OCI-LY7 (cell line): ENCODE measurements around the gene TMEM51. TPM values are rescaled to one million over a fixed set of nuclear protein-coding genes. Genes with fewer than 3 reads are reported as not detected.
A peak's percentile ranks its signal among the peaks of the same experiment; 100 is the strongest.

Experiments used
- Bru-seq: library from RNA; stranded (reverse); fragments of 400-500 nt; gene quantifications from one replicate; lab custom pipeline; 2021; lab: Mats Ljungman, UMichigan
- BruChase-seq, 2 experiments: library from RNA; stranded (reverse); fragments of 400-500 nt; gene quantifications; one replicate each; lab custom pipeline; 2021; lab: Mats Ljungman, UMichigan
- BruUV-seq: library from RNA; stranded (reverse); fragments of 400-500 nt; replicated peaks from 2 replicates; lab custom pipeline; 2021; lab: Mats Ljungman, UMichigan
- CTCF ChIA-PET: fragments of 300-600 bp; sonication (Branson Sonifier 250); formaldehyde crosslinking; loops from one replicate; lab custom pipeline; 2022; ENCODE audit warnings: antibody characterized with exemption; ENCODE audit not compliant: unreplicated experiment; lab: Charles Lee
- POLR2A ChIA-PET: fragments of 300-600 bp; sonication (Branson Sonifier 250); formaldehyde crosslinking; loops from one replicate; lab custom pipeline; 2022; ENCODE audit warnings: antibody characterized with exemption; lab: Charles Lee
- DNase-seq: peaks from one replicate; pipeline ENCODE4 v3.0.0-alpha.2; 2015; ENCODE audit warnings: low spot score
- H2AFZ ChIP-seq: fragments of 200-600 bp; sonication (generic), shearing (Covaris generic); 2 replicates; pipeline ENCODE4 v1.6.1; 2014; ENCODE audit warnings: mild to moderate bottlenecking, antibody characterized with exemption, low read length, moderate library complexity
- H3K27ac ChIP-seq: fragments of 200-600 bp; sonication (generic); 2 replicates; pipeline ENCODE4 v1.5.1; 2014; ENCODE audit warnings: mixed run types, low read depth, mild to moderate bottlenecking, moderate library complexity, low read length, inconsistent platforms; ENCODE audit not compliant: poor library complexity, severe bottlenecking
- H3K36me3 ChIP-seq: fragments of 200-600 bp; sonication (generic); 2 replicates; pipeline ENCODE4 v1.6.1; 2014; ENCODE audit warnings: mild to moderate bottlenecking, antibody characterized with exemption, low read length, moderate library complexity, mixed read lengths; ENCODE audit not compliant: insufficient read depth
- H3K4me1 ChIP-seq: fragments of 200-600 bp; sonication (generic); 2 replicates; pipeline ENCODE4 v1.5.1; 2014; ENCODE audit warnings: mild to moderate bottlenecking, low read length; ENCODE audit not compliant: insufficient read depth, poor library complexity, severe bottlenecking
- H3K4me2 ChIP-seq: fragments of 200-600 bp; sonication (generic); 2 replicates; pipeline ENCODE4 v1.6.1; 2014; ENCODE audit warnings: mild to moderate bottlenecking, low read length
- H3K4me3 ChIP-seq: fragments of 200-600 bp; sonication (generic); 2 replicates; pipeline ENCODE4 v1.5.1; 2014; ENCODE audit warnings: mild to moderate bottlenecking, low read depth, low read length; ENCODE audit not compliant: poor library complexity, severe bottlenecking
- H3K79me2 ChIP-seq: fragments of 200-600 bp; sonication (generic); 2 replicates; pipeline ENCODE4 v1.6.1; 2016; ENCODE audit warnings: low read depth, mild to moderate bottlenecking, low read length, moderate library complexity, mixed read lengths; ENCODE audit not compliant: insufficient read depth
- H3K9me2 ChIP-seq: fragments of 200-600 bp; sonication (generic); 2 replicates; pipeline ENCODE4 v1.6.1; 2016; ENCODE audit warnings: mild to moderate bottlenecking, low read length, mixed read lengths; ENCODE audit not compliant: insufficient read depth
- H3K9me3 ChIP-seq: fragments of 200-600 bp; sonication (generic); 2 replicates; pipeline ENCODE4 v1.6.1; 2014; ENCODE audit warnings: mild to moderate bottlenecking, mixed run types, low read length, mixed read lengths
- H4K20me1 ChIP-seq: fragments of 200-600 bp; sonication (generic); 2 replicates; pipeline ENCODE4 v1.6.1; 2014; ENCODE audit warnings: mild to moderate bottlenecking, antibody characterized with exemption, low read length, moderate library complexity, mixed read lengths; ENCODE audit not compliant: insufficient read depth
- CTCF ChIP-seq: fragments of 200-600 bp; sonication (generic); conservative IDR thresholded peaks from 2 replicates; pipeline ENCODE4 v1.5.1; 2014; ENCODE audit warnings: mild to moderate bottlenecking, antibody characterized with exemption, low read length, moderate library complexity, mixed read lengths
- EZH2phosphoT487 ChIP-seq: fragments of 200-600 bp; sonication (generic); IDR thresholded peaks from 2 replicates; pipeline ENCODE4 v1.6.1; 2018; ENCODE audit warnings: low read depth, borderline replicate concordance, mild to moderate bottlenecking, mixed run types, antibody characterized with exemption, low read length, moderate library complexity, mixed read lengths
- intact Hi-C: fragments of 100-400 bp; cut with micrococcal nuclease; formaldehyde crosslinking; loops from one replicate; pipeline ENCODE4 v1.10.0; 2022; ENCODE audit not compliant: unreplicated experiment
- long read RNA-seq: library from polyadenylated mRNA; stranded (forward); transcript quantifications from one replicate; pipeline ENCODE4 v2.0.0, GENCODE V29; 2022
- total RNA-seq, 2 experiments: library from RNA; depleted of rRNA in 1 of 2; stranded (reverse); fragments of >200 nt in 1 of 2; shearing (Covaris generic) in 1 of 2; gene quantifications; 2 replicates each; pipeline ENCODE4 v1.2.3, GENCODE V29; 2014 to 2022

TMEM51 gene
- total RNA-seq (2014; rRNA removed; shearing (Covaris generic)), result not detected in 2 replicates
- total RNA-seq (2022), result not detected in 2 replicates
- percentile 7 among the genes with signal in this experiment for Bru-seq, nascent RNA
- percentile 6 among the genes with signal in this experiment for BruChase-seq, experiment 1, labeled RNA remaining after a 6-hour chase
- BruChase-seq, experiment 2, labeled RNA remaining after a 2-hour chase, result percentile 7 among the genes with signal in this experiment
- long read RNA-seq, result 0 reads

- TF ChIP-seq CTCF (no peak), EZH2phosphoT487 (no peak)
- ChIA-PET CTCF (no interaction called here), POLR2A (no interaction called here)
- no peak within 1 kb of the TSS for H3K4me2 ChIP-seq
- no TSS peak for BruUV-seq
- intact Hi-C loops, result no loop called here
- H4K20me1 ChIP-seq, result no peaks in the 10 kb centered on the region
- H3K9me2 ChIP-seq, result no peaks in the 10 kb centered on the region
- H3K4me1 ChIP-seq, result no peaks in the 10 kb centered on the region
- H3K36me3 ChIP-seq, result no peaks in the 10 kb centered on the region
- DNase-seq, result no peak
- H3K9me3 ChIP-seq, result no peaks in the 10 kb centered on the region
- no peaks in the 10 kb centered on the region for H3K79me2 ChIP-seq
- H3K4me3 ChIP-seq, result no peak within 1 kb of the TSS
- no peak within 1 kb of the TSS for H3K27ac ChIP-seq
- no peak within 1 kb of the TSS for H2AFZ ChIP-seq
These were observed at the start of gene TMEM51 for GRCh38 chr1:15153184-15153841. TSS of gene TMEM51 (plus strand) at chr1:15153747. CDS start at chr1:15215088, 61,341 bp downstream.

GRCh38 chr1:15103906-15104305, 49.6 kb upstream of the TMEM51 start:
- H3K27ac ChIP-seq, result no peak overlapping the region
- no peak overlapping the region for H2AFZ ChIP-seq
- CTCF ChIA-PET, result no interaction called here
- H3K79me2 ChIP-seq, result no peaks in the 10 kb centered on the region
- H3K4me1 ChIP-seq, result peaks cover 5% of the 10 kb centered on the region
- POLR2A ChIA-PET, result no interaction called here
- H3K4me2 ChIP-seq, result no peak overlapping the region
- H3K9me2 ChIP-seq, result no peaks in the 10 kb centered on the region
- no peak for DNase-seq
- H3K9me3 ChIP-seq, result peaks cover 4% of the 10 kb centered on the region; the same call in 1 of the 2 replicates
- no peaks in the 10 kb centered on the region for H4K20me1 ChIP-seq
- no TSS peak for BruUV-seq
- no peak overlapping the region for H3K4me3 ChIP-seq
- no peaks in the 10 kb centered on the region for H3K36me3 ChIP-seq
- TF ChIP-seq CTCF (no peak), EZH2phosphoT487 (no peak)
- intact Hi-C loops, result loop anchor here (5.0 to 10.0 kb wide), 2 partner anchors 42 to 1009 kb away; no protein-coding TSS in a partner anchor

- no peak overlapping the region for H2AFZ ChIP-seq
- no peak overlapping the region for H3K4me2 ChIP-seq
- no peaks in the 10 kb centered on the region for H3K9me2 ChIP-seq
- ChIA-PET POLR2A (no interaction called here), CTCF (no interaction called here)
- intact Hi-C loops, result loop anchor here (5.0 to 10.0 kb wide), 2 partner anchors 42 to 1010 kb away; no protein-coding TSS in a partner anchor
- TF ChIP-seq EZH2phosphoT487, result no peak
- TF ChIP-seq CTCF, result no peak
- no peaks in the 10 kb centered on the region for H4K20me1 ChIP-seq
- no peak for DNase-seq
- no peaks in the 10 kb centered on the region for H3K36me3 ChIP-seq
- BruUV-seq, result no TSS peak
- H3K4me1 ChIP-seq, result peaks cover 5% of the 10 kb centered on the region
- no peak overlapping the region for H3K27ac ChIP-seq
- no peak overlapping the region for H3K4me3 ChIP-seq
- H3K79me2 ChIP-seq, result no peaks in the 10 kb centered on the region
- peaks cover 4% of the 10 kb centered on the region; the same call in 1 of the 2 replicates for H3K9me3 ChIP-seq
These were observed 48.8 kb upstream of the TMEM51 start for GRCh38 chr1:15104768-15105167.
